GM19193 (cell line): Measurements from ENCODE around the gene BLM.

Experiments
- POLR2A ChIP-seq: IDR thresholded peaks from 4 replicates; pipeline ENCODE4 v1.6.1; 2011; ENCODE audit not compliant: insufficient read depth, insufficient read length; ENCODE audit errors: extremely low read depth

Gene BLM

DNA sequence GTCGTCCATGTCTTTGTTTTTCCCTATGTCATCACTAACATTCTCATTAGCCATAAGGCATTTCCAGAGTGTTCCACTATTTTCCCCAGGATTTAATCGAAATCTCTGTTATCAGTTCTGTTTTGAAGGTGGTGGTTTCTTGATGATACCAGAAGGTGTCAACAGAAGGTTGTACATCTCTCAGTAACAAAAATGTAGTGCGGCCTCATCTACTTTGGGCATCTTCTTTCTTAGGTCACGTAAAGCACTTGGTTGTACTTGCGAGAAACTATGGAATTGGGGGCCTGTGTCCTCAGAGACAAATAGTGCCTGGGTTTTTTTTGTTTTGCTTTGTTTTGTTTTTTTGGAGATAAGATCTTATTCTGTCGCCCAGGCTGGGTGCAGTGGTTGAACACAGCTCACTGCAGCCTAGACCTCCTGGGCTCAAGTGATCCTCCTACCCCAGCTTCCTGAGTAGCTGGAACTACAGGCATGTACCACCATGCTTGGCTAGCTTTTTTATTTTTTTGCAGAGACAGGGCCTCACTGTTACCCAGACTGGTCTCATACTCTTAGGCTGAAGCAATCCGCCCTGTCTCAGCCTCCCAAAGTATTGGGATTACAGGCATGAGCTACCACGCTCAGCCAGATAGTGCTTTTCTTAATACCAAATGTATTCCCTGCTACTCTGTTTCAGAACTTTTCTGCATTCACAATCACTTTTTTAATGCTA lies 90.1 kb downstream of the BLM start:
- TF ChIP-seq POLR2A = no peak

DNA sequence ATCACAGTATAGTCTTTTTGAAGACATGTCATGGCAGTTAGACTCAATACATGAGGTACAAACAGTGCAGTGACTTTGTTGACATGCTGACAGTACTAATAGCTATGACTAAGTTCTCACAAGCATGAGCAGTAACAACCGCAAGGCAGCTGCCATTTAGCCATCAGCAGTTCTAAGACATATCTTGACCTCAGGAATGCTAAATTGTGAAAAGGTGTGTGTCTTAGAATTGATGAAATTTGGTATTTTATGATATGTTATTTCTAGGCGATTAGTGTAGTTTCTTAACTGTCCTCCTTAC lies 90.6 kb downstream of the BLM start:
- TF ChIP-seq POLR2A = no peak

DNA sequence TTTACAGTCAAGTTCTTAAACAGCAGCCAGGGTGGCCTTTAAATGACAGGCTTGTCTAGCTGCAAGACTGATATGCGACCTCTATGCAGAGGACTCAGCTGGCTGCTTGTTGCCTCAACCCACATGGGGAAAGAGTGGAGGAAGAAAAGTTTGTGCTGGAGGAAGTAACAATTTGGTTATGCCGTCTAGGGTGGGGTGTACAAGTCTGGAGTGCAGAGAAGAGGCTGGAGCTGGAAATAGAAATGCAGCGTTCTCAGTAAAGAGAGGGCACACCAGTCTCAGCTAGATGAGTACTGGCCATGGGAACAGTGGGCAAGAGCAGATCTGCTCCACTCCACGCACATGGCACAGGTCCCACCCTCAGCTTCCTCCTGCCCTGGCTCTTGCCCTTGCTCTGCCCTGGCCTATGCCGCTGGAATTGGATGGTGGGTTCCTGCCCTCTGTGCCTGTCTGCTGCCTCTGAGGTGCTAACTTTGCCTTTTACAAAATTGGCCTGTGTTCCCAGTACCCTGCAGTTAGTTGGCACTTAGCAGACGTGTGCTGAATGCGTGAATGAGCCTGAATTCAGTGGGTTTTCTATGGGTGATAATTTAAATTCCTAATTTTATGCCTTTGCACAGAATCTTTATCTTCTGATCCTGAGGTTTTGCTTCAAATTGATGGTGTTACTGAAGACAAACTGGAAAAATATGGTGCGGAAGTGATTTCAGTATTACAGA lies 91.5 kb downstream of the BLM start:
- TF ChIP-seq POLR2A = no peak

DNA sequence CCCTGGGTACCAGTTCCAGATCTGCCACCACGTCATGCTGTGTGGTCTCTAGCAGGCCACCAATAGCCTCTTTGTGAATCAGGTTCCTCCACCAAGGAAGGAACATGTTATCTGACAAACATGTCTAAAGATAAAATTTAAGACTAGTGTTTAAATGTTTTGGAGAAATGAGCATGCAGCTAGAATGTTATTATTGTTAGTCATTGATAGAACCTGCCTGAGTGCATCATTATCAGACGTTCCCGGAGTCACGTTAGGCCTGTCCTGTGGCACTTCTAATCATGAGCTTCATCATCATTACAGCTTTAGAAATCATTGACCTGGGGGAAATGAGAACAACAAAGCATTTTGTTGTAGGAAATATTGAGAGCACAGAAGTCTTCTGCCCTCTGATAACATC lies 92.4 kb downstream of the BLM start:
- TF ChIP-seq POLR2A = no peak

- no peak for TF ChIP-seq POLR2A
Observed at GRCh38 chr15:90810354-90810753, 93.2 kb downstream of the BLM start.

- TF ChIP-seq POLR2A = no peak
Observed at GRCh38 chr15:90812171-90812957, 95.2 kb downstream of the BLM start.

- no peak for TF ChIP-seq POLR2A
Observed at GRCh38 chr15:90812958-90813265, 95.8 kb downstream of the BLM start.

- TF ChIP-seq POLR2A = no peak
Observed at GRCh38 chr15:90813796-90814190, 96.6 kb downstream of the BLM start.

GRCh38 chr15:90814191-90814821 lies 97.2 kb downstream of the BLM start:
- TF ChIP-seq POLR2A = no peak

DNA sequence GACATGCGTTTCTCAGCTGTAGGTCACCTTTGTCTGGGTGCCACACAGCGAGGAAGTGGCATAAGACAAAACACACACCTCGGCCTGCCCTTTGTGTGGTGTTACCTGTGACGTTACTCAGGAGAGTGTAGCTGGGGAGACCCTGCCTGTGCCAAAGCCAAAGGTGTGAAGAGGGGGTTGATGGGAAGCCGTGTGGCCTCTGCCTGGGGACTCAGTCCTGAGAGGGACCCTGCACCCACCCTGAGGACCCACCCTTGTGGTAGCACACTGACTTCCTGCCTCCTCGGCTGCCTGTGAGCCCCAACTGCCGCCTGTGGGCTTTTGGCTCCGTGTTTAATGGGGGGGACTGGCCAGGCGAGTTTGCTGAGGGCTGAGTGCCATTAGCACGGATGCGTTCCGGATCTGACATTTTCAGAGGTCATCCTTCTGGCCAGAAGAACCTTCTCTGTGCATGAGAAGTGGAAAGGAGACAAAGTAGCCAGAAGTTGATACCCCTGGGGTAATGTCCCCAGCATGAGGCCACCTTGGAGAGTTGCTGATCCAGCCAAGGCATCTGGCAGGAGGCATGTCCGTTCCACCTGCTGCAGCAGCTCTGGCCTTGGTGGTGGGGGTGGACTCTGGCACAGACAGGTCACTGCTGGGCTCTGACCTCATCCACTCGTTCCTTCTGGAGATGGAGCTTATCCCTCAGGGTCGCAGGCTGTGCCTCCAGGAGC lies 99.4 kb downstream of the BLM start:
- TF ChIP-seq POLR2A = no peak

- no peak for TF ChIP-seq POLR2A
Observed at GRCh38 chr15:90817117-90818057, 100.2 kb downstream of the BLM start.

DNA sequence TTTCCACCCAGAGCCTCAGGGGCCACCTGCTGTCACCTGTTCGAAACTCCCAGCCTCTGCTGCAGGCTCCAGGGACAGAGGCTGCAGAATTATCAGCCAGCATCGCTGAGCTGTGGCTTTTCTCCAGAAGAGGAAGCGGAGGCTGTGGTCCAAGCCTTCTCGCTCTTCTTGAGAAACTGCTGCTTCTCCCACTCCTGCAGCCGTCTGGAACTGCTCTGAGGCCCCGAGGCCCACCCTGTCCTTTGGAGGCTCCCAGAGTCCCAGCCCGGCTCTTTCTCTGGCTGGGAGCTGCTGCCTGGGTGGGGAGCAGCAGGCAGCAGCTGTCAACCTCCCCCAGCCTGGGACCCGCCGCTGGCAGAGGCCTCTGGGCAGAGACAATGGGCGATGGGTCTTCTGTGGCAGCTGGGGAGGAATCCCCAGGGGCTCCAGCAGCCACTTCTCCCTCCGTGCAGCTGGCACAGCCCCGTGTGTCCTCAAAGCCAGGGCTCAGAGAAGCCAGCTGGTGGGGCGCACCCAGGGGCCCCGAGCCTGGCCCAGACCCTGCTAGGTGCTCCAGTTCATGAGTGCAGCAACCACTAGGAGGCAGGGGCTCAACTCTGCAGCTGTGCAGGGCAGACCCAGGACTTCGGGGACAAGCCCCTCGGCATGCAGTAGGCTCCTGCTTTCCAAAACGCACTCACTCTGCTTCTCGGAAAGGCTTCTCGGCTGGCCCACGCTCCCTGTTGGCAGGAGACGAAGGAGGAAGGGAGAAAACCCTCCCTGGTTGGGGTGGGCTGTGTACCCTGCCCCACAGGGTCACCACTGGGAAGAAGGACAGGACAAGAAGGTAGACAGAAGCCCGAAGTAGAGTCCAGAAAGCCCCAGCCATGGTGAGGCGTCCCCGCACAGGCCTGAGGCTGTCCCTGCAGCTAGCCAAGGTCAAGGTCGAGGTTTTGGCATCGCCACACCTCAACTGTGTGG lies 101.4 kb downstream of the BLM start:
- no peak for TF ChIP-seq POLR2A

DNA sequence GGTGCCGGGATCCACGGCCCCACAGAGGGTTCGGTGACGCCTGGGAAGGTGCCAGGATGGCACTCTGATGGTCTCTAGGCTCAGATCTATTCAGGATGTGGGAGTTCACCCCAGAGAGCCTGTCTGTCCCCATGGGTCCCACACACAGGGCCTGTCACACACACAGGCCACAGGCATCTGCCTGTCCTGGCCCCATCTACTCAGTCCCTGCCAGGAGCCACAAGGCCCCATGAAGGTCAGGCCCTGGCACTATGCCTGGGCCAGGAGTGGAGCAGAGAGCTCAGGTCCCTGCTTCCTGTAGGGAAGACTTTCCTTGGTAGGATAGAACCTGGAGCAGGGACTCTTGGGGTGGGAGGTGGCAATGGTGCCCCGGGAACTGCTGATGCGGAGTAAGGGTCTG lies 102.2 kb downstream of the BLM start:
- TF ChIP-seq POLR2A = no peak
